Activated T-cell treated with anti-CD3 and anti-CD28 coated beads, Interleukin-2, amount 50 U/mL, for 72 hours (primary cell): Measurements from ENCODE around the gene TMEM45B. TPM values are rescaled to one million over a fixed set of nuclear protein-coding genes. Genes with fewer than 3 reads are reported as not detected.
"Not testable (repeated sequence)": the region's sequence is repeated elsewhere in the genome, so short reads cannot be mapped to it uniquely, and the experiment has no call there.

Experiments
- ATAC-seq, 2 donors: fragments of 150-1000 bp; cut with Tn5 transposase; replicated peaks in 1 of 2; 2 replicates each; pipeline ENCODE4 v1.10.0; 2021; ENCODE audit warnings: moderate library complexity in 2 of 2, mild to moderate bottlenecking in 1 of 2
- DNase-seq, 2 donors: peaks; one replicate each; pipeline ENCODE4 v3.0.0; 2021 to 2022; ENCODE audit warnings: mixed read lengths in 1 of 2
- H3K27ac Mint-ChIP-seq: one replicate; pipeline ENCODE4 v1.8.0; 2022; ENCODE audit warnings: mild to moderate bottlenecking, moderate library complexity, mixed read lengths
- H3K27me3 Mint-ChIP-seq: one replicate; pipeline ENCODE4 v1.8.0; 2022; ENCODE audit warnings: low read depth, mixed read lengths
- H3K36me3 Mint-ChIP-seq, 2 donors: one replicate each; pipeline ENCODE4 v1.8.0; 2022; ENCODE audit warnings: mixed read lengths in 2 of 2, mild to moderate bottlenecking in 1 of 2; ENCODE audit not compliant: insufficient read depth in 2 of 2
- H3K4me1 Mint-ChIP-seq: one replicate; pipeline ENCODE4 v1.8.0; 2022; ENCODE audit warnings: low read depth, mixed read lengths
- H3K4me3 Mint-ChIP-seq, 2 donors: one replicate each; pipeline ENCODE4 v1.8.0; 2022; ENCODE audit warnings: mild to moderate bottlenecking in 2 of 2, mixed read lengths in 2 of 2, moderate library complexity in 2 of 2
- H3K9me3 Mint-ChIP-seq, 2 donors: one replicate each; pipeline ENCODE4 v1.8.0; 2022; ENCODE audit warnings: mixed read lengths in 2 of 2
- total RNA-seq, 2 donors: library from RNA; stranded (reverse); gene quantifications; one replicate each; pipeline ENCODE4 v1.2.3, GENCODE V29; 2022

Gene TMEM45B
- total RNA-seq, 2 donors from 2014 or later = 2.5 to 3.3 TPM

- H3K36me3 Mint-ChIP-seq, ATAC-seq, H3K27ac Mint-ChIP-seq, H3K9me3 Mint-ChIP-seq, DNase-seq, H3K4me3 Mint-ChIP-seq: not testable (repeated sequence)
- peaks cover 21% of the 10 kb centered on the region for H3K27me3 Mint-ChIP-seq
- peaks cover 14% of the 10 kb centered on the region for H3K4me1 Mint-ChIP-seq
Measured at GRCh38 chr11:129818236-129818635, 2.6 kb downstream of the TMEM45B start.

- Mint-ChIP-seq H3K27ac (no peak overlapping the region), H3K9me3 (peaks cover 0 to 2% of the 10 kb centered on the region in 2 donors), H3K4me1 (peaks cover 5% of the 10 kb centered on the region), H3K4me3 (no peak overlapping the region), H3K36me3 (peaks cover 0 to 3% of the 10 kb centered on the region in 2 donors), H3K27me3 (peaks cover 21% of the 10 kb centered on the region)
- DNase-seq = no peak
- ATAC-seq = no peak
Measured at GRCh38 chr11:129819237-129819636, 3.6 kb downstream of the TMEM45B start.

- not testable (repeated sequence) for H3K36me3 Mint-ChIP-seq, H3K27ac Mint-ChIP-seq, H3K9me3 Mint-ChIP-seq, DNase-seq, H3K4me1 Mint-ChIP-seq, H3K4me3 Mint-ChIP-seq, ATAC-seq
- peaks cover 21% of the 10 kb centered on the region for H3K27me3 Mint-ChIP-seq
Measured at GRCh38 chr11:129820228-129820627, 4.6 kb downstream of the TMEM45B start.

GRCh38 chr11:129823281-129823680 lies 7.6 kb downstream of the TMEM45B start:
- not testable (repeated sequence) for H3K36me3 Mint-ChIP-seq, H3K9me3 Mint-ChIP-seq, ATAC-seq, DNase-seq, H3K4me3 Mint-ChIP-seq, H3K4me1 Mint-ChIP-seq, H3K27ac Mint-ChIP-seq
- H3K27me3 Mint-ChIP-seq = peaks cover 12% of the 10 kb centered on the region

GRCh38 chr11:129823799-129824198 lies 8.2 kb downstream of the TMEM45B start:
- H3K27ac Mint-ChIP-seq, H3K9me3 Mint-ChIP-seq, ATAC-seq, H3K4me3 Mint-ChIP-seq, H3K4me1 Mint-ChIP-seq, DNase-seq, H3K27me3 Mint-ChIP-seq, H3K36me3 Mint-ChIP-seq: not testable (repeated sequence)

GRCh38 chr11:129825380-129825779 lies 9.7 kb downstream of the TMEM45B start:
- Mint-ChIP-seq H3K4me3 (no peak overlapping the region), H3K9me3 (peaks cover 0 to 1% of the 10 kb centered on the region in 2 donors), H3K27me3 (no peaks in the 10 kb centered on the region), H3K27ac (no peak overlapping the region), H3K36me3 (peaks cover 0 to 2% of the 10 kb centered on the region in 2 donors), H3K4me1 (peaks cover 10% of the 10 kb centered on the region)
- DNase-seq (no peak), ATAC-seq (no peak)

GRCh38 chr11:129828301-129828836 lies 12.7 kb downstream of the TMEM45B start:
- H3K4me1 Mint-ChIP-seq = peaks cover 15% of the 10 kb centered on the region
- DNase-seq (no peak), ATAC-seq (no peak)
- no peak overlapping the region for H3K27ac Mint-ChIP-seq
- peak overlapping the region in 1 of 2 donors; percentile 23 for H3K4me3 Mint-ChIP-seq
- H3K9me3 Mint-ChIP-seq = peaks cover 0 to 1% of the 10 kb centered on the region in 2 donors
- H3K27me3 Mint-ChIP-seq = no peaks in the 10 kb centered on the region
- H3K36me3 Mint-ChIP-seq = peaks cover 0 to 2% of the 10 kb centered on the region in 2 donors

GRCh38 chr11:129829497-129829896 lies 13.8 kb downstream of the TMEM45B start:
- peak; percentile 41 to 82 for ATAC-seq
- DNase-seq, H3K9me3 Mint-ChIP-seq, H3K27me3 Mint-ChIP-seq, H3K36me3 Mint-ChIP-seq, H3K4me3 Mint-ChIP-seq, H3K27ac Mint-ChIP-seq: not testable (repeated sequence)
- peaks cover 15% of the 10 kb centered on the region for H3K4me1 Mint-ChIP-seq

- H3K4me3 Mint-ChIP-seq, H3K27me3 Mint-ChIP-seq, H3K36me3 Mint-ChIP-seq, H3K9me3 Mint-ChIP-seq, H3K27ac Mint-ChIP-seq, DNase-seq: not testable (repeated sequence)
- ATAC-seq = peak in 1 of 2 donors; percentile 42
- H3K4me1 Mint-ChIP-seq = peaks cover 15% of the 10 kb centered on the region
Measured at GRCh38 chr11:129831227-129831626, 15.6 kb downstream of the TMEM45B start.

GRCh38 chr11:129833260-129833659 lies 17.6 kb downstream of the TMEM45B start:
- H3K36me3 Mint-ChIP-seq, H3K4me3 Mint-ChIP-seq, H3K9me3 Mint-ChIP-seq, DNase-seq, ATAC-seq, H3K27ac Mint-ChIP-seq, H3K27me3 Mint-ChIP-seq: not testable (repeated sequence)
- peaks cover 12% of the 10 kb centered on the region for H3K4me1 Mint-ChIP-seq

GRCh38 chr11:129836423-129836891 lies 20.8 kb downstream of the TMEM45B start:
- not testable (repeated sequence) for H3K4me1 Mint-ChIP-seq, H3K9me3 Mint-ChIP-seq, H3K36me3 Mint-ChIP-seq, H3K27ac Mint-ChIP-seq, H3K27me3 Mint-ChIP-seq, DNase-seq, H3K4me3 Mint-ChIP-seq
- peak; percentile 15 to 27 for ATAC-seq

GRCh38 chr11:129836979-129837378 lies 21.3 kb downstream of the TMEM45B start:
- no peaks in the 10 kb centered on the region for H3K27me3 Mint-ChIP-seq
- no peaks in the 10 kb centered on the region for H3K9me3 Mint-ChIP-seq
- DNase-seq (no peak), ATAC-seq (no peak)
- no peaks in the 10 kb centered on the region for H3K4me1 Mint-ChIP-seq
- no peak overlapping the region for H3K4me3 Mint-ChIP-seq
- no peak overlapping the region for H3K27ac Mint-ChIP-seq
- H3K36me3 Mint-ChIP-seq = peaks cover 0 to 1% of the 10 kb centered on the region in 2 donors

- DNase-seq (no peak), ATAC-seq (no peak)
- Mint-ChIP-seq H3K4me3 (no peak overlapping the region), H3K9me3 (no peaks in the 10 kb centered on the region), H3K27me3 (no peaks in the 10 kb centered on the region), H3K27ac (peak overlapping the region; percentile 9), H3K4me1 (peaks cover 5% of the 10 kb centered on the region), H3K36me3 (peaks cover 0 to under 1% of the 10 kb centered on the region in 2 donors)
Measured at GRCh38 chr11:129840236-129840635, 24.6 kb downstream of the TMEM45B start.

- no peak overlapping the region for H3K4me3 Mint-ChIP-seq
- no peaks in the 10 kb centered on the region for H3K36me3 Mint-ChIP-seq
- no peak for ATAC-seq
- H3K27me3 Mint-ChIP-seq = no peaks in the 10 kb centered on the region
- H3K9me3 Mint-ChIP-seq = no peaks in the 10 kb centered on the region
- no peak for DNase-seq
- peak overlapping the region; percentile 27 for H3K27ac Mint-ChIP-seq
- H3K4me1 Mint-ChIP-seq = peaks cover 18% of the 10 kb centered on the region
Measured at GRCh38 chr11:129842138-129842537, 26.5 kb downstream of the TMEM45B start.
